HG03135 (cell line): ENCODE measurements around the gene MTG1.
"Not testable (repeated sequence)": the region's sequence is repeated elsewhere in the genome, so short reads cannot be mapped to it uniquely, and the experiment has no call there.

ENCODE experiments used
- ATAC-seq: cut with Tn5 transposase; IDR thresholded peaks from one replicate; pipeline ENCODE4 v1.9.1; 2021; ENCODE audit warnings: mild to moderate bottlenecking, moderate library complexity; ENCODE audit not compliant: unreplicated experiment

The MTG1 gene

GRCh38 chr10:133422807-133423771 is 29.1 kb downstream of the MTG1 start:
- ATAC-seq, result no peak

GRCh38 chr10:133424102-133424501 is 30.1 kb downstream of the MTG1 start:
- not testable (repeated sequence) for ATAC-seq

GRCh38 chr10:133424601-133425000 is 30.6 kb downstream of the MTG1 start, which contains the start of gene SPRN:
TSS of gene SPRN (minus strand) at chr10:133424625. CDS start at chr10:133423681, 944 bp downstream.
- not testable (repeated sequence) for ATAC-seq

- not testable (repeated sequence) for ATAC-seq
Measured at GRCh38 chr10:133429571-133429970, 35.6 kb downstream of the MTG1 start.

- not testable (repeated sequence) for ATAC-seq
Measured at GRCh38 chr10:133431888-133432613, 38.1 kb downstream of the MTG1 start.

GRCh38 chr10:133432789-133433188 is 38.8 kb downstream of the MTG1 start:
- not testable (repeated sequence) for ATAC-seq

GRCh38 chr10:133438711-133439273 is 44.8 kb downstream of the MTG1 start:
- no peak for ATAC-seq

- ATAC-seq, result no peak
Measured at GRCh38 chr10:133439517-133440461, 45.8 kb downstream of the MTG1 start.

- ATAC-seq, result no peak
Measured at GRCh38 chr10:133440633-133441285, 46.8 kb downstream of the MTG1 start.

- not testable (repeated sequence) for ATAC-seq
Measured at GRCh38 chr10:133441356-133441755, 47.4 kb downstream of the MTG1 start.

GRCh38 chr10:133441780-133442179 is 47.8 kb downstream of the MTG1 start:
- ATAC-seq, result no peak

GRCh38 chr10:133442191-133442966 is 48.4 kb downstream of the MTG1 start:
- no peak for ATAC-seq

- ATAC-seq, result no peak
Measured at GRCh38 chr10:133442967-133443924, 49.3 kb downstream of the MTG1 start.

GRCh38 chr10:133444342-133445267 is 50.6 kb downstream of the MTG1 start:
- no peak for ATAC-seq

- ATAC-seq, result no peak
Measured at GRCh38 chr10:133445268-133445732, 51.3 kb downstream of the MTG1 start.
